Neuronal stem cell (in vitro differentiated cells): Measurements from ENCODE around the gene AEN.
"Not testable (repeated sequence)": the region's sequence is repeated elsewhere in the genome, so short reads cannot be mapped to it uniquely, and the experiment has no call there.

Experiments
- DNase-seq: peaks from one replicate; pipeline ENCODE4 v3.0.0-alpha.2; 2013; ENCODE audit warnings: low spot score
- H2AFZ ChIP-seq: one replicate; pipeline ENCODE4 v1.6.1; 2013; ENCODE audit warnings: mild to moderate bottlenecking, low read length, inconsistent platforms
- H2AK5ac ChIP-seq: 2 replicates; pipeline ENCODE4 v1.6.1; 2013; ENCODE audit warnings: low read depth, mild to moderate bottlenecking, inconsistent platforms, low read length, moderate library complexity, mixed read lengths
- H2BK120ac ChIP-seq: 2 replicates; pipeline ENCODE4 v1.6.1; 2013; ENCODE audit warnings: low read depth, mild to moderate bottlenecking, inconsistent platforms, low read length, moderate library complexity, mixed read lengths
- H2BK12ac ChIP-seq: one replicate; pipeline ENCODE4 v1.6.1; 2013; ENCODE audit warnings: low read length, inconsistent platforms
- H2BK15ac ChIP-seq: 2 replicates; pipeline ENCODE4 v1.6.1; 2013; ENCODE audit warnings: mild to moderate bottlenecking, low read length, inconsistent platforms, mixed read lengths
- H2BK5ac ChIP-seq: one replicate; pipeline ENCODE4 v1.6.1; 2013; ENCODE audit warnings: inconsistent platforms, mild to moderate bottlenecking, low read length, moderate library complexity
- H3K14ac ChIP-seq: one replicate; pipeline ENCODE4 v1.6.1; 2013; ENCODE audit warnings: low read length, inconsistent platforms
- H3K18ac ChIP-seq: 2 replicates; pipeline ENCODE4 v1.6.1; 2013; ENCODE audit warnings: low read length, inconsistent platforms
- H3K23ac ChIP-seq: 2 replicates; pipeline ENCODE4 v1.6.1; 2013; ENCODE audit warnings: low read depth, mild to moderate bottlenecking, mixed read lengths, low read length, inconsistent platforms; ENCODE audit not compliant: poor library complexity
- H3K27ac ChIP-seq: replicated peaks from 3 replicates; pipeline ENCODE4 v1.5.1; 2013; ENCODE audit warnings: low read length, inconsistent platforms
- H3K27me3 ChIP-seq, 3 experiments: 2 replicates each; pipeline ENCODE4 v1.6.1; 2013; ENCODE audit warnings: low read length in 3 of 3, mild to moderate bottlenecking in 2 of 3, inconsistent platforms in 1 of 3, low read depth in 1 of 3, mixed read lengths in 1 of 3, moderate library complexity in 1 of 3; ENCODE audit not compliant: control insufficient read depth in 3 of 3, insufficient read depth in 3 of 3
- H3K36me3 ChIP-seq, 2 donors: replicated peaks in 1 of 2; 2 replicates each; pipeline ENCODE4 v1.6.1; 2013; ENCODE audit warnings: low read length in 2 of 2; ENCODE audit not compliant: control insufficient read depth in 2 of 2, insufficient read depth in 2 of 2
- H3K4ac ChIP-seq: 2 replicates; pipeline ENCODE4 v1.6.1; 2013; ENCODE audit warnings: inconsistent platforms, mild to moderate bottlenecking, low read length, moderate library complexity
- H3K4me1 ChIP-seq, 2 donors: 1 replicate in 1 of 2; 2 replicates in 1 of 2; pipeline ENCODE4 v1.6.1; 2013; ENCODE audit warnings: low read length in 2 of 2, low read depth in 1 of 2; ENCODE audit not compliant: control insufficient read depth in 2 of 2, insufficient read depth in 1 of 2
- H3K4me2 ChIP-seq: one replicate; pipeline ENCODE4 v1.6.1; 2013; ENCODE audit warnings: mild to moderate bottlenecking, low read length, inconsistent platforms; ENCODE audit not compliant: insufficient read depth, poor library complexity, severe bottlenecking
- H3K4me3 ChIP-seq, 2 donors: 2 replicates each; pipeline ENCODE4 v1.5.1; 2013; ENCODE audit warnings: low read length in 2 of 2, mild to moderate bottlenecking in 2 of 2, inconsistent platforms in 1 of 2, moderate library complexity in 1 of 2
- H3K79me1 ChIP-seq: one replicate; pipeline ENCODE4 v1.6.1; 2013; ENCODE audit warnings: low read depth, mild to moderate bottlenecking, inconsistent platforms, low read length, moderate library complexity
- H3K9ac ChIP-seq: one replicate; pipeline ENCODE4 v1.6.1; 2013; ENCODE audit warnings: mild to moderate bottlenecking, low read depth, low read length, inconsistent platforms; ENCODE audit not compliant: poor library complexity
- H3K9me3 ChIP-seq, 2 donors: replicated peaks in 1 of 2; 2 replicates each; pipeline versions ENCODE3 to v1.6.1; 2013; ENCODE audit warnings: low read length in 2 of 2, mild to moderate bottlenecking in 2 of 2, inconsistent platforms in 1 of 2, low read depth in 1 of 2, mixed read lengths in 1 of 2, moderate library complexity in 1 of 2; ENCODE audit not compliant: control insufficient read depth in 2 of 2, insufficient read depth in 1 of 2
- H4K8ac ChIP-seq: one replicate; pipeline ENCODE4 v1.6.1; 2013; ENCODE audit warnings: low read depth, mild to moderate bottlenecking, inconsistent platforms, low read length, moderate library complexity
- H4K91ac ChIP-seq: one replicate; pipeline ENCODE4 v1.6.1; 2013; ENCODE audit warnings: low read length, low read depth, mild to moderate bottlenecking, inconsistent platforms; ENCODE audit not compliant: poor library complexity
- WGBS, 2 donors: extraction: QIAGEN DNeasy Blood & Tissue Kit; methylation state at CpG; one replicate each; pipeline ENCODE4 v1.1.7; 2013; ENCODE audit warnings: missing lambda C conversion rate in 2 of 2, mixed read lengths in 1 of 2; ENCODE audit not compliant: insufficient read length in 2 of 2, insufficient replicate concordance in 1 of 2; ENCODE audit errors: extremely low coverage in 2 of 2; 5-methylcytosine and 5-hydroxymethylcytosine counted together

Gene AEN

DNA sequence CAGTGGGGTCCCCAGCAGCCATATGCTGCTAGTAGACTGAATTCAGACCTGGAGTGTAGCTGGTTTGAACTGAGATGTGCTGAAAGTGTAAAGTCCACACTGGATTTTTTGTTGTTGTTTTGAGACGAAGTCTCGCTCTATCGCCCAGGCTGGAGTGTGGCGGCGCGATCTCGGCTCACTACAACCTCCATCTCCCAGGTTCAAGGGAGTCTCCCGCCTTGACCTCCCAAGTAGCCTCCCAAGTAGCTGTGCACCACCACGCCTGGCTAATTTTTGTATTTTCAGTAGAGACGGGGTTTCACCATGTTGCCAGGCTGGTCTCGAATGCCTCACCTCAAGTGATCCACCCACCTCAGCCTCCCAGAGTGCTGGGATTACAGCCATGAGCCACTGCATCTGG, 21.4 kb downstream of the AEN start:
- H3K23ac ChIP-seq, H3K18ac ChIP-seq, H3K14ac ChIP-seq, H3K4ac ChIP-seq, H3K79me1 ChIP-seq, H2BK5ac ChIP-seq, H3K9ac ChIP-seq, H3K9me3 ChIP-seq, H3K27me3 ChIP-seq, H3K4me2 ChIP-seq, H2BK120ac ChIP-seq, H2AK5ac ChIP-seq, H3K36me3 ChIP-seq, H2BK15ac ChIP-seq, H4K8ac ChIP-seq, H4K91ac ChIP-seq, H3K27ac ChIP-seq, H2AFZ ChIP-seq, H3K4me3 ChIP-seq, DNase-seq, H2BK12ac ChIP-seq: not testable (repeated sequence)
- WGBS, 2 donors, result no CpG with 5 or more reads among the region's 11 CpGs
- peaks cover 0 to 14% of the 10 kb centered on the region in 2 donors for H3K4me1 ChIP-seq

DNA sequence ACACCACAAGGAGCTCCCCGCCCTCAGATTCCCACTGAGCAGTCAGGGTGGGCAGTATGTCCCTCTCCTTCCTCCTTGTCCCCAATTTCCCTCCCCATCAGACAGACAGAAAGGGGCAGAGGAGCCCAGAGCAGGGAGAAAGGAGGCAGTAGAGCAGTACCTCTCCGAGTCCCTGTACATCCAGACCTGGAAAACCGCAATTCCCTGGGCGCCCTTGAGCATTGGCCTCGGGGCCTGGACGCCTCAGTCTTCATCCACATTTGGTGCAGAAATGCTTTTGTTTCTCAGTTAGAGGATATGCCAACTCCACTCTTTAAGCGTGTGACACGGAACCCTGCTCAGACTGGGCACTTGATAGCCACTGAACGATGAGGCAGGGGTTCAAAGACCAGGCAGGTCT, 23.6 kb downstream of the AEN start:
- H3K18ac ChIP-seq, result no peak overlapping the region
- H3K27me3 ChIP-seq, result no peaks in the 10 kb centered on the region
- H3K9ac ChIP-seq, result no peak overlapping the region
- no peak overlapping the region for H2AK5ac ChIP-seq
- H2BK5ac ChIP-seq, result no peak overlapping the region
- peaks cover 6 to 10% of the 10 kb centered on the region in 2 donors for H3K4me1 ChIP-seq
- H2BK12ac ChIP-seq, result no peak overlapping the region
- H4K8ac ChIP-seq, result no peak overlapping the region
- no peaks in the 10 kb centered on the region for H3K79me1 ChIP-seq
- no peak overlapping the region for H3K4me3 ChIP-seq
- no peak for DNase-seq
- H2BK120ac ChIP-seq, result no peak overlapping the region
- no peak overlapping the region for H3K23ac ChIP-seq
- WGBS, 2 donors, result no CpG with 5 or more reads among the region's 9 CpGs
- H3K9me3 ChIP-seq, result no peaks in the 10 kb centered on the region
- no peak overlapping the region for H2BK15ac ChIP-seq
- no peak overlapping the region for H3K4ac ChIP-seq
- no peak overlapping the region for H3K4me2 ChIP-seq
- H3K27ac ChIP-seq, result no peak overlapping the region
- no peak overlapping the region for H3K14ac ChIP-seq
- no peak overlapping the region for H4K91ac ChIP-seq
- H3K36me3 ChIP-seq, result no peaks in the 10 kb centered on the region
- H2AFZ ChIP-seq, result no peak overlapping the region

DNA sequence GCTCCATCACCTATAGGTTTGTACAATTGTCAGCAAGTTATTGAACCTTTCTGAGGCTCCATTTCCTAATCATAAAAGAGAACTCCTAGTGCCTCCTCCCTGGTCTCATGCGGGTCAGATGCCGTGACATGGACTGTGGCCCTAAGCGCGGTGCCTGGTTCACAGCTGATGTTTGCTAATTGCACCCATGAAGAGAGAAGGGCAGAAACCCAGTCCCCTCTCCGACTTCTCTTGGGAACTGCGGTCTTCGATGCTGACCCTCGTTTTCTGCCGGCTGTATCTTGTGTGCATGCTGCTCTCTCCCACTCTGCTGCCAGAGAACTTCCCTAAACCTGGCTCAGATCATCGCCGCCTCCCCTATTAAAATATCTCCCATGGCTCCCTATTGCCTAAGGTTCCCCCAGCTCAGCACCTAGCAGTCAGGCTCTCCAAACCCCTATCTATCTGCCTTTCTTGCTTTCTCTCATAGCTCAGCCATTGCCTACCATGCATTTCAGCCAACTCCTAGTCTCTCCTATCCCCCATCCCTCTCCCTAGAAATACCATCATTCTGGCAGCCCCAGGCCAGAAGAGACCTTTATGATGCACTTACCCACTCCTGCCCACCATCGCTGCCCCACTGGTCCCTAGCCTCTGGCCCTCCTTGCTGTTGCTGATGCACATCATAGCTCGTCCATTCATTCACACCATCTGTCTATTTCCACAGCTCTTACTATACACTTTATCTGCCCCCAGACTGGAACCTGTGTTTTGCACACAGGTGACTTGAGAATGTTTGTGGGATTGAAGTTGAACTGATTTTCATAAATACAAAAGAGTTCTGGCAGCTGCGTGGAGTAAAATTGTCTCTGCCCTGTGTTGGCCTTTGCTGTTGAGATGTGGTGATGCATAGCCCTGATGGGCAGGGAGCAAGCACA, 24.3 kb downstream of the AEN start:
- Histone ChIP-seq H3K4ac (no peak overlapping the region), H3K18ac (no peak overlapping the region), H4K8ac (no peak overlapping the region), H3K27me3 (no peaks in the 10 kb centered on the region), H3K9me3 (no peaks in the 10 kb centered on the region), H3K27ac (no peak overlapping the region), H3K4me2 (no peak overlapping the region), H2BK12ac (no peak overlapping the region), H3K4me3 (no peak overlapping the region), H2BK120ac (no peak overlapping the region), H3K36me3 (no peaks in the 10 kb centered on the region), H3K23ac (no peak overlapping the region), H3K79me1 (no peaks in the 10 kb centered on the region), H4K91ac (no peak overlapping the region), H2AFZ (no peak overlapping the region), H3K9ac (no peak overlapping the region), H2AK5ac (no peak overlapping the region), H3K14ac (no peak overlapping the region), H2BK5ac (no peak overlapping the region), H2BK15ac (no peak overlapping the region), H3K4me1 (peaks cover 9 to 10% of the 10 kb centered on the region in 2 donors)
- no peak for DNase-seq
- WGBS, 2 donors, result no CpG with 5 or more reads among the region's 14 CpGs

DNA sequence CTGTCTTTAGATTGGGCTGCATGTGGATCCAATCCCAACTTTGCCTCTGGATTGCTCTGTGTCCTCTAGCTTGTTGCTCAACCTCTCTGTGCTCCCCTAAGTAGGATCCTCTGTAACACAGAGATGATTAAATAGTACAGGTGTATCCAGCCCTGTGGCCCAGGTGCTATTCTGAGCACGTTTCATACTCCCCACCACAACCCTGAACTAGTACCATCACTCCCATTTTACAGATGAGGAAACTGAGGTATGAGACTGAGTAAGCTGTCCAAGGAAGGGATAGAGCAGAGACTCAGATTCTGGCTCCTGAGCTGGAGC, 24.9 kb downstream of the AEN start:
- H3K9ac ChIP-seq, result no peak overlapping the region
- H3K4me2 ChIP-seq, result no peak overlapping the region
- H3K27ac ChIP-seq, result no peak overlapping the region
- H3K4me3 ChIP-seq, result no peak overlapping the region
- H3K18ac ChIP-seq, result no peak overlapping the region
- H3K79me1 ChIP-seq, result no peaks in the 10 kb centered on the region
- H2BK120ac ChIP-seq, result no peak overlapping the region
- no peaks in the 10 kb centered on the region for H3K27me3 ChIP-seq
- no peak overlapping the region for H4K91ac ChIP-seq
- H2BK5ac ChIP-seq, result no peak overlapping the region
- H3K36me3 ChIP-seq, result no peaks in the 10 kb centered on the region
- WGBS, 2 donors, result no CpG with 5 or more reads among the region's 1 CpG
- H2BK15ac ChIP-seq, result no peak overlapping the region
- no peak overlapping the region for H3K14ac ChIP-seq
- no peaks in the 10 kb centered on the region for H3K9me3 ChIP-seq
- no peak overlapping the region for H3K23ac ChIP-seq
- no peak overlapping the region for H2AFZ ChIP-seq
- no peak for DNase-seq
- no peak overlapping the region for H3K4ac ChIP-seq
- H3K4me1 ChIP-seq, result peaks cover 9 to 10% of the 10 kb centered on the region in 2 donors
- no peak overlapping the region for H2AK5ac ChIP-seq
- no peak overlapping the region for H4K8ac ChIP-seq
- no peak overlapping the region for H2BK12ac ChIP-seq
